ENCODE measurements around the gene LORICRIN.

- TF ChIP-seq POLR2AphosphoS5 (IDR thresholded peaks at IDR 0.05; ENCODE audit: low read depth, low read length): no peak
- TF ChIP-seq CTCF (IDR thresholded peaks at IDR 0.05): no peak
- no peak for TF ChIP-seq SIN3A (IDR thresholded peaks at IDR 0.05; ENCODE audit: borderline replicate concordance, insufficient read depth, low read depth, low read length)
- no peak for TF ChIP-seq REST (IDR thresholded peaks at IDR 0.05; ENCODE audit: insufficient read depth in 1 of 2, low read depth in 2 of 2, low read length in 1 of 2)
Observed at GRCh38 chr1:153217212-153217611, 42.3 kb upstream of the LORICRIN start, which contains the start of gene PRR9.

All from Panc1 (cell line).